Activated CD4-positive, alpha-beta T cell treated with anti-CD3 and anti-CD28 coated beads, Interleukin-2, amount 10 ng/mL, durations not matched to agents 24 days and 14 days (primary cell): ENCODE measurements around the gene EPS8L3. TPM values are rescaled to one million over a fixed set of nuclear protein-coding genes. Genes with fewer than 3 reads are reported as not detected.

Experiments
- DNase-seq: peaks from one replicate; pipeline ENCODE4 v3.0.0; 2022
- H3K27ac Mint-ChIP-seq: one replicate; pipeline ENCODE4 v1.8.0; 2022; ENCODE audit warnings: mild to moderate bottlenecking, mixed read lengths
- H3K27me3 Mint-ChIP-seq: one replicate; pipeline ENCODE4 v1.8.0; 2022; ENCODE audit warnings: mixed read lengths
- H3K36me3 Mint-ChIP-seq: one replicate; pipeline ENCODE4 v1.8.0; 2022; ENCODE audit warnings: low read depth, mild to moderate bottlenecking, mixed read lengths
- H3K4me1 Mint-ChIP-seq: one replicate; pipeline ENCODE4 v1.8.0; 2021; ENCODE audit warnings: mixed read lengths
- H3K4me3 Mint-ChIP-seq: one replicate; pipeline ENCODE4 v1.8.0; 2022; ENCODE audit warnings: mild to moderate bottlenecking, moderate library complexity, mixed read lengths
- H3K9me3 Mint-ChIP-seq: one replicate; pipeline ENCODE4 v1.8.0; 2021; ENCODE audit warnings: mixed read lengths
- intact Hi-C: fragments of 100-400 bp; cut with micrococcal nuclease; formaldehyde crosslinking; loops from one replicate; pipeline ENCODE4 v1.15.1; 2023
- total RNA-seq: library from RNA; stranded (reverse); gene quantifications from 2 replicates; pipeline ENCODE4 v1.2.3, GENCODE V29; 2022

EPS8L3 gene
- total RNA-seq, 1 donor from 2014 or later: not detected

DNA sequence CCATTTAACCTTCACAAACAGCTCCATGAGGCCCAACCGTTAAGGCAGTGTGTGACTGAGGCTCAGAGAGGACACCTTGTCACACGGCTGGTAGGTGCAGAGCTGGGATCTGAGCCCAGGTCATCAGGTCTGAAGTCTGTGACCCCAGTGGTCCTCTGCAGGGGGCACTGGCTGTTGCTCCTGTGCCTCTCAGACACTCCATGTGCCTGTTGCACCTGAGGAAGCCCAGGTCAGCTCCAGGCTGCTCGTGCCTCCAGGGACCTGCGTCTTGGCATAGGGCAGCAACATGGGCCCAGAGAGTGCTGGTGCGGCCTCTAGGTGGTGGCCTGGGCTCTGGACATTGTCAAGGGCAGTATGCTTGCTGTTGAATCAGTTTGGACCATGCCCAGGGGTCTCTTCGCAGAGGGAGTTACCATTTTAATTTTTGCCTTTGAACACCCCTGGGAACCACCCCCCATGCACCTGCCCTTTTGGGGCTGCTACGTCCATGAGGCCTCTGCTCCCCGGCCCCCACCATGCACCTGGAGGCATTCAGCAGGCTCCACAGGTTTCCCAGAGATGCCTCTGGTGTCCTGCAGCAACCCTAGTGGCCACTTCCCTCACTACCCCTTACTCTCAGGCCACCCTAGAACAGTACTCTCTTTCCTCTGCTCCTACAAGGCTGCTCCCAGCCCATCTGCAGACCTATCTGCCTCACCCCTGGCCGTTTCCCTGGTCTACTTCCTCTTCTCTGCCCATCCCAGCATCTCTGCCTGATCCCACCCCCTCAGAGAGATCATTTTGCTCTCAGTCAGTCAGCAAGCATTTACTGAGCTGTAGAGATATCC, 25.2 kb upstream of the EPS8L3 start:
- Mint-ChIP-seq H3K4me1 (peaks cover 56% of the 10 kb centered on the region), H3K36me3 (no peaks in the 10 kb centered on the region), H3K9me3 (no peaks in the 10 kb centered on the region), H3K27ac (peak overlapping the region; percentile 95), H3K27me3 (no peaks in the 10 kb centered on the region), H3K4me3 (peak overlapping the region; percentile 1)
- intact Hi-C loops: no loop called here
- DNase-seq: no peak

DNA sequence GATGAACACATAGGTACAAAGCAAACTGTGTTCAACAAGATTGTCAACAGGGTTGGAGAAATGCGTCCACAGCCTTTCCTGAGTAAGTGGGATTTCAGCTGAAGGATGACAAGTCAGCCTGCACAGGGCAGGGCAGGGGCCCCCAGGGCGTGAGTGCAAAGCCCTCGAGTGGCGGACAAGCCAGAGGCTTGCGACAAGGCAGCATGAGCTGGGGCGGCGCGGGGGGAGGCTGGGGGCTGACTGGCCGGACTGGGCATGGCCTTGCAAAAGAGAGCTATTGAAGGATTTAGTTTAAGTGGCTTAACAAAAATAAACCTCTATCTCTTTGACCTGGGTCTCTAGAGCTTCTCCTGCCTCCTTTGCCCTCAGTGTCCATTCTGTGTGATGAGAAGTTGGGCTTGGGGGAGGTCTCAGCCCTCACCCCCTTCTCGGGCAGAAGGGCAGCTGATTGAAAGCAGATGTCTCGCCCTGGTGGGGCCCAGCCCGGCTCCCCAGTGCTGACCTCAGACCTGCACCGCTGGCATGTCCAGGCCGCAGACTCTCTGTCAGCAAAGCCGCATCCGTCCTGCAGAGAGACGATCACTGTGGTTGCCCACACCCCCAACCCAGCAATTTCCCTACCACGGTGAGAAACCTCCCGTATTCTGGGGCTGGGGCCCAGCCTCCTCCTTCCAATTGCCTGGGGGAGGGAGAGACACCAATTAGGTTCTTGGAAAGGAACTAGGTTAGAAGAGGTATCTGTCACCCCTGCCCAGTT, 24.3 kb upstream of the EPS8L3 start:
- Mint-ChIP-seq H3K27me3 (no peaks in the 10 kb centered on the region), H3K4me1 (peaks cover 48% of the 10 kb centered on the region)
- intact Hi-C loops: no loop called here

DNA sequence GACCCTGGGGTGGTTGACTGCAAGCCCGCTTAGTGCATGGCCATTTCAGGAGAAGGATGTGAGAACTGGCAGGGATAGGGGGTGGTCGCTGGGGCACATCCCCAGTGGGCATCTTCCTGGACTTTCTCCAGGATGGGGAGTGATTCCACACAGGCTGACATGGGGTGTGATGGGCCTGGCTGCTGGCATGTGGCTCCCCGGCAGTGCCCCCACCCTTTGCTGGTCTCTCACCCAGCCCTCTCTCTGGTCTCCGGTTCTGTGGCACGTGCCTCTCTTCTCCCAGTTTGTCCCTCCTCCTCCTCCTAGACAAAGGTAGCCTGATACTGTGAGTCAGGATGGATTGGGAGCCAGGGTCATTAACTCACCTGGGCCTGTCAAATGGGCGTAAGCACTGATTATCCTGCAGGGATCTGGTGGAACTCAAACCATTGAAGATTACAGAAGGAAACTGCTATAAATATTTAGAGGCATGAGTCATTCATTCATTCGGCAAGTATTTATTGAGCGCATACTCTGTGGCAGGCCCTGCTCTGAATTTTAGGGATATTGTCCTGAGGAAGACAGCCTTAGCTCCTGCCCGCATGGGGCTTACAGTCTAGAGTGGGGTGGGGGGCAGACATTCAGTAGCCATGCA, 23.6 kb upstream of the EPS8L3 start:
- H3K9me3 Mint-ChIP-seq: no peaks in the 10 kb centered on the region
- peaks cover 48% of the 10 kb centered on the region for H3K4me1 Mint-ChIP-seq

More for the DNA sequence above, 24.3 kb upstream of the EPS8L3 start:
- Mint-ChIP-seq H3K9me3 (no peaks in the 10 kb centered on the region), H3K36me3 (no peaks in the 10 kb centered on the region), H3K27ac (peak overlapping the region; percentile 62), H3K4me3 (no peak overlapping the region)
- DNase-seq: no peak

DNA sequence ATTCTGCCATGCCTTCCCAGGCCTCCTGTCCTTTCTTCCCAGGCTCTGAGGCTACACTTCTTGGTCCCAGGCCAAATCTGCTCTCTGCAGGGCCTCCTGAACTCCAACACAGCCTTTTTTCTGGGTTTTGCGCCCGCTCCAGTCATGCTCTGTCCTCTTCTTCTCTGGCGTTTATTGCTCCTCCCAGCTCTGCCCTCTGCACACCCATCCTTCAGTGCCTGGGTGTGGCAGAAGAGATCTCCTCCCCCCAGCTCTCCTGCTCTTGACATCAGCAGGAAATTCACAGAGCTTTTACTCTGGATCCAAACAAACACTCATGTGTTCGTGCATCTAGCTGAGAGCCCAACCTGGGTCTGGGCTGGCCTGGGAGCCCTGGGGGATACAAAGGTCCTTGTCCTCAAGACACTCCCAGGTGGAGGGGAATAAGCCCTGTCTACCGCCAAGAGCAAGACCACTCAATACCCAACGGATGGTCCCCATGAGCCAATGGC, 22.9 kb upstream of the EPS8L3 start:
- H3K36me3 Mint-ChIP-seq: peaks cover under 1% of the 10 kb centered on the region
- H3K27me3 Mint-ChIP-seq: no peaks in the 10 kb centered on the region
- H3K9me3 Mint-ChIP-seq: no peaks in the 10 kb centered on the region
- no peak overlapping the region for H3K27ac Mint-ChIP-seq
- no peak for DNase-seq
- intact Hi-C loops: no loop called here
- H3K4me3 Mint-ChIP-seq: no peak overlapping the region
- H3K4me1 Mint-ChIP-seq: peaks cover 44% of the 10 kb centered on the region

More for the DNA sequence above, 23.6 kb upstream of the EPS8L3 start:
- intact Hi-C loops: no loop called here
- H3K27ac Mint-ChIP-seq: no peak overlapping the region
- no peak overlapping the region for H3K4me3 Mint-ChIP-seq
- DNase-seq: no peak
- H3K27me3 Mint-ChIP-seq: no peaks in the 10 kb centered on the region
- no peaks in the 10 kb centered on the region for H3K36me3 Mint-ChIP-seq

DNA sequence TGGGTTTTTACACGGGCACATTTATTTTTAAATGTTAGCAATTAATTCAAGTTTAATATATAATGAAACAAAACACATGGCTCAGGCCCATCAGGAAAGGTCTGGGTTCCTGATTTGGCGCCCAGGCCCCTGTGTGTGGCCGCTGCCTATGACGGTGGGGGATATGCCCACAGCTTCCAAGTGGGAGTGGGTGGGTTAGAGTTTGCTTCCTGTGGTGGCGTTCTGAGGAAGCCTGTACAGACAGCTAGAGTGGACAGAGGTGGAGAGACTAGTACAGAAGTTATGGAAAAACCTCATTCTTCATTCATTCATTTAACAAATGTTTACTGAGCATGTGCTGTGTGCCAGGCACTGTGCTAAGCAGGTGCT, 22.4 kb upstream of the EPS8L3 start:
- no peak overlapping the region for H3K27ac Mint-ChIP-seq
- peaks cover 39% of the 10 kb centered on the region for H3K4me1 Mint-ChIP-seq
- H3K27me3 Mint-ChIP-seq: no peaks in the 10 kb centered on the region
- peaks cover under 1% of the 10 kb centered on the region for H3K9me3 Mint-ChIP-seq
- H3K4me3 Mint-ChIP-seq: no peak overlapping the region
- peaks cover 1% of the 10 kb centered on the region for H3K36me3 Mint-ChIP-seq
- no peak for DNase-seq
- intact Hi-C loops: no loop called here

- Mint-ChIP-seq H3K4me3 (no peak overlapping the region), H3K4me1 (peaks cover 34% of the 10 kb centered on the region), H3K27me3 (no peaks in the 10 kb centered on the region)
Measured at GRCh38 chr1:109785446-109786111, 21.9 kb upstream of the EPS8L3 start.

DNA sequence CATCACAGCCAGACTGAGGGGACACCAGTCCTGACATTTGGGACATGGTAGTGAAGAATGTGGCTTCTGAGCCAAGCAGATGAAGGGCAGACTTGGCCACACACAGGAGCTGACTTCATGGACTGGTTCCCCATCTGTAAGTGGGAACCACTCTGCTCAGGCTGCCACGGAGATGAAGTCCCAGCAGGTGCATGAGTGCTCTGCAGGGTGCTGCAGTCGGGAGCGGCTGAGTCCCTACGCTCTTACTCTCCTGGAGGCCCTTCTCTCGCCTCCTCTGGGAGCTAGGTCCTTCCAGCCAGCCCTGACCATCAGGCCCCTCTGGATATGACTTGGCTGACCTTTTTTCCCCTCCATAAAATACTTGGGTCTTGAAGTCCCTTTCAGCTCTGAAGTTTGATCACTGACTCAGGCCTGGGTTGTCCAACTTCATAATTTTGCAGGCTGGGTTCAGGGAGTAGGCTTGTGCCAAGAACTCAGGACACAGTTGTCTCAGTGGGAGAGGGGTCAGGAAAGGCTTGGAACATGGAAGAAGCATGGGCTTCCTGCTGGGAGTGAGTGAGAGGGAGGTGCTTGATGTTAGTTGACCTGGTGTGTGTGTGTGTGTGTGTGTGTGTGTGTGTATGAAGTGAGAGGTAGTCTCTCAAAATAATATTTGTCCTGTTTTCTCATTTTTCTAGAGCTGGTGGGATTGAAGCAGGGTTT, 21.0 kb upstream of the EPS8L3 start:
- Mint-ChIP-seq H3K27me3 (no peaks in the 10 kb centered on the region), H3K9me3 (peaks cover 8% of the 10 kb centered on the region), H3K27ac (no peak overlapping the region), H3K4me1 (peaks cover 25% of the 10 kb centered on the region), H3K4me3 (no peak overlapping the region), H3K36me3 (peaks cover 1% of the 10 kb centered on the region)
- intact Hi-C loops: no loop called here
- DNase-seq: no peak

More at GRCh38 chr1:109785446-109786111, 21.9 kb upstream of the EPS8L3 start:
- Mint-ChIP-seq H3K27ac (peak overlapping the region; percentile 47), H3K9me3 (peaks cover 6% of the 10 kb centered on the region), H3K36me3 (peaks cover 1% of the 10 kb centered on the region)
- DNase-seq: no peak
- intact Hi-C loops: no loop called here

DNA sequence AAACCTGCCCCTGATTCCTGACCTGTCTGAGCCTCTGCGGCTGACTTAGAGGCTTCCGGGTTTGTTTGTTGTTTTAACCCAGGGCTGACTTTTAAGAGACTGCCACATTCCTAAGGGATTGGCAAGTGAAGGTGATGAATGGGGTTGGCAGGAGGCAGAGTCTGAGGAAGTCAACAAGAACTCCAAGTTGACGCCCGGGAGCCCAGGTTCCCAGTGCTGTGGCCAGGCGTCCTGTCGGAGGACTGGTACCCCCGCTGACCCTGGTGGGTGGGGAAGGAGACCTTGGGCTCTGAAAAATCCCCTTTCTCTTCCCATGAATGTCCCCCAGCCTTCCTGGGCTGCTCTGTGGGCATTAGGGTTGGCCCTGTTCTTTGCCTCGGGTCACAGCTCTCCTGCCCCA, 19.7 kb upstream of the EPS8L3 start:
- H3K36me3 Mint-ChIP-seq: peaks cover 1% of the 10 kb centered on the region
- no peak overlapping the region for H3K27ac Mint-ChIP-seq
- H3K27me3 Mint-ChIP-seq: no peaks in the 10 kb centered on the region
- peaks cover 18% of the 10 kb centered on the region for H3K4me1 Mint-ChIP-seq
- H3K9me3 Mint-ChIP-seq: peaks cover 8% of the 10 kb centered on the region
- intact Hi-C loops: no loop called here
- no peak for DNase-seq
- H3K4me3 Mint-ChIP-seq: no peak overlapping the region

DNA sequence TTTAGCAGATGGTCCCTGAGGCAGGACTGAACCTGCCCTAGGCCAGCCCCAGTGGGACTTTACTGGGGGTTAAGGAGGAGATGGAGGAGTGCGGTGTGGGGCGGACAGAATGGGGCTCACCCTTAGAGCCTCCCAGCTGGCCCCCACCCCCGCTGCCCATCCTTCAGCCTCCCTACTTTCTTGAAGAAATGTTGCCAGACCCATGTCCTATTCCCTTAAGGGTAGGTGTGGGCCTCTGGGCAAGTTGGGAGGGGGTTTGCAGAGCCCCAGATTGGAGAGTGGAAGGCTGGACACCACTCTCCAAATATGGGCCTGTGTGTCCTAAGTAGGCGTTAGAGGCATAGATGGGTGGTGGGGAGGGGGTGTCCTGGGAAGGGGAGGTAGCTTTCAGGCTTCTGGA, 19.2 kb upstream of the EPS8L3 start:
- Mint-ChIP-seq H3K4me3 (no peak overlapping the region), H3K27ac (no peak overlapping the region), H3K9me3 (peaks cover 8% of the 10 kb centered on the region), H3K27me3 (no peaks in the 10 kb centered on the region), H3K4me1 (peaks cover 18% of the 10 kb centered on the region), H3K36me3 (peaks cover 1% of the 10 kb centered on the region)
- intact Hi-C loops: no loop called here
- DNase-seq: no peak

DNA sequence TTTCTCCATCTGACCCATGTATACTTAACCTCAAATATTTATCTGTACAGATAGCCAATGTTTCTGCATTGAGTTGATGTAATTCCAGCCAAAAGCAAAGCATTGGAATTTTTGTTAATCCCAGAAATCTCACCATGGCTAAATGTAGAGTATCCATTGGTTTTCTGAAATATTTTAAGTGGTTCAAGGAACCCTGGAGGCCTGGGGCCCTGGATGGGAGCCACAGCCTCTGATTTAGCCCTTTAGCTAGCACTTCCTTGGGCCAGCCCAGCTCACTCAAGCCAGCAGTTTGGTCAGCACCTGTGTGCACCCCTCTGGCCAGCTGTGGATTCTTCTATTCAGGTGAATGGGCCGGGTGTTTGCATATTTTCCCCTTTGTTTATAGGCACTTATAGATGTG, 18.8 kb upstream of the EPS8L3 start:
- no peaks in the 10 kb centered on the region for H3K27me3 Mint-ChIP-seq
- H3K36me3 Mint-ChIP-seq: peaks cover 1% of the 10 kb centered on the region
- intact Hi-C loops: no loop called here
- H3K9me3 Mint-ChIP-seq: peaks cover 8% of the 10 kb centered on the region
- no peak for DNase-seq
- peaks cover 18% of the 10 kb centered on the region for H3K4me1 Mint-ChIP-seq
- H3K27ac Mint-ChIP-seq: no peak overlapping the region
- no peak overlapping the region for H3K4me3 Mint-ChIP-seq

DNA sequence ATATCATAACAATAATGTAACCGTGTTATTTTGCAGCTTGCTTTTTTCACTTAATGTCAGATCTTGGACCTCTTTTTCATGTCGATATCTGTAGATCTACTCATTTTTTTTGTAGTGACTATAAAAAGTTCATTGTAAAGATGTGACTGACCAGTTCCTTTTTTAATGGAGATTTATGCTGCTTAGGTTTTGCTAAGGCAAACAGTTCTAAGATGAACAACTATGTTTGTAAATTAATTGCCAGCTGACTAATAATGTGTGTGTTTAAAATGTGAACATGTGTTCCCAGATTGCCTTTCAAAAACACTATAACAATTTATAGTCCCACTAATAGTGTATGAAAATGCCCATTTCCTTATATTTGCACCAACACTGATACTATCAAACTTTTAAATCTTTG, 18.1 kb upstream of the EPS8L3 start:
- intact Hi-C loops: no loop called here
- Mint-ChIP-seq H3K9me3 (peaks cover 8% of the 10 kb centered on the region), H3K27ac (no peak overlapping the region), H3K4me1 (peaks cover 16% of the 10 kb centered on the region), H3K36me3 (peaks cover 1% of the 10 kb centered on the region), H3K27me3 (no peaks in the 10 kb centered on the region), H3K4me3 (no peak overlapping the region)
- no peak for DNase-seq

GRCh38 chr1:109780982-109781381, 17.3 kb upstream of the EPS8L3 start:
- no peaks in the 10 kb centered on the region for H3K27me3 Mint-ChIP-seq
- no peak overlapping the region for H3K27ac Mint-ChIP-seq
- H3K36me3 Mint-ChIP-seq: peaks cover 1% of the 10 kb centered on the region
- H3K4me3 Mint-ChIP-seq: no peak overlapping the region
- H3K4me1 Mint-ChIP-seq: peaks cover 14% of the 10 kb centered on the region
- intact Hi-C loops: no loop called here
- peaks cover 8% of the 10 kb centered on the region for H3K9me3 Mint-ChIP-seq
- DNase-seq: no peak
